GM12892 (cell line): Measurements from ENCODE around the gene NFASC.

Experiments used
- POLR2A ChIP-seq: IDR thresholded peaks from 2 replicates; pipeline ENCODE4 v1.6.1; 2011; ENCODE audit warnings: low read depth, low read length, control low read depth
- POLR2AphosphoS5 ChIP-seq: IDR thresholded peaks from 2 replicates; pipeline ENCODE4 v1.6.1; 2011; ENCODE audit warnings: low read depth, low read length, control low read depth

- TF ChIP-seq POLR2AphosphoS5, result no peak
- no peak for TF ChIP-seq POLR2A
Observed at GRCh38 chr1:204834336-204834735, 36.3 kb upstream of the NFASC start.
